Fibroblast of skin of scalp (primary cell): ENCODE data around the gene ARHGEF12. TPM values are rescaled to one million over a fixed set of nuclear protein-coding genes. Genes with fewer than 3 reads are reported as not detected.

ENCODE experiments used
- DNase-seq: peaks from one replicate; pipeline ENCODE4 v3.0.0-alpha.2; 2013
- polyA plus RNA-seq, 2 experiments: library from polyadenylated mRNA; unstranded; fragments of 120-200 nt; gene quantifications; one replicate each; pipeline ENCODE4 v1.2.1, GENCODE V29; 2013; ENCODE audit not compliant: insufficient read length in 2 of 2

The ARHGEF12 gene
- polyA plus RNA-seq (2013, experiment 1 of 2; ENCODE audit: insufficient read length): 45.3 TPM
- polyA plus RNA-seq (2013, experiment 2 of 2; ENCODE audit: insufficient read length): 50.1 TPM

GRCh38 chr11:120335908-120336640 is at the start of gene ARHGEF12:
Gene ARHGEF12, plus strand, starts transcription at chr11:120336413. Its CDS starts 831 bp downstream, at chr11:120337244.
- DNase-seq: peak; percentile 99

- DNase-seq: no peak
Measured at GRCh38 chr11:120288021-120288420, 48.2 kb upstream of the ARHGEF12 start.

- no peak for DNase-seq
Measured at GRCh38 chr11:120289426-120289825, 46.8 kb upstream of the ARHGEF12 start.

GRCh38 chr11:120290956-120291355 is 45.3 kb upstream of the ARHGEF12 start:
- DNase-seq: no peak

- DNase-seq: no peak
Measured at GRCh38 chr11:120293038-120293800, 43.0 kb upstream of the ARHGEF12 start.

- DNase-seq: no peak
Measured at GRCh38 chr11:120294096-120294495, 42.1 kb upstream of the ARHGEF12 start.

GRCh38 chr11:120295099-120295498 is 41.1 kb upstream of the ARHGEF12 start:
- DNase-seq: no peak

- no peak for DNase-seq
Measured at GRCh38 chr11:120296554-120296953, 39.7 kb upstream of the ARHGEF12 start.

GRCh38 chr11:120298461-120298860 is 37.8 kb upstream of the ARHGEF12 start:
- DNase-seq: no peak

GRCh38 chr11:120302001-120302805 is 34.0 kb upstream of the ARHGEF12 start:
- no peak for DNase-seq

- DNase-seq: peak; percentile 65
Measured at GRCh38 chr11:120303004-120303637, 33.1 kb upstream of the ARHGEF12 start.

- no peak for DNase-seq
Measured at GRCh38 chr11:120304526-120304925, 31.7 kb upstream of the ARHGEF12 start.

GRCh38 chr11:120305286-120305685 is 30.9 kb upstream of the ARHGEF12 start:
- DNase-seq: no peak

GRCh38 chr11:120306519-120307242 is 29.5 kb upstream of the ARHGEF12 start:
- DNase-seq: peak; percentile 95

GRCh38 chr11:120307476-120307875 is 28.7 kb upstream of the ARHGEF12 start:
- DNase-seq: no peak

GRCh38 chr11:120308081-120308480 is 28.1 kb upstream of the ARHGEF12 start:
- no peak for DNase-seq

- no peak for DNase-seq
Measured at GRCh38 chr11:120310870-120311269, 25.3 kb upstream of the ARHGEF12 start.

- no peak for DNase-seq
Measured at GRCh38 chr11:120314861-120315260, 21.4 kb upstream of the ARHGEF12 start.

- DNase-seq: peak; percentile 61
Measured at GRCh38 chr11:120316880-120317688, 19.1 kb upstream of the ARHGEF12 start.

- no peak for DNase-seq
Measured at GRCh38 chr11:120317689-120318480, 18.3 kb upstream of the ARHGEF12 start.
